HG03439 (cell line): ENCODE measurements around the gene PPP1R36.
A peak's percentile ranks its signal among the peaks of the same experiment; 100 is the strongest.
"Not testable (repeated sequence)": the region's sequence is repeated elsewhere in the genome, so short reads cannot be mapped to it uniquely, and the experiment has no call there.

ENCODE experiments used
- ATAC-seq: cut with Tn5 transposase; IDR thresholded peaks from one replicate; pipeline ENCODE4 v1.9.1; 2021; ENCODE audit warnings: mild to moderate bottlenecking, moderate library complexity; ENCODE audit not compliant: unreplicated experiment

Gene PPP1R36

DNA sequence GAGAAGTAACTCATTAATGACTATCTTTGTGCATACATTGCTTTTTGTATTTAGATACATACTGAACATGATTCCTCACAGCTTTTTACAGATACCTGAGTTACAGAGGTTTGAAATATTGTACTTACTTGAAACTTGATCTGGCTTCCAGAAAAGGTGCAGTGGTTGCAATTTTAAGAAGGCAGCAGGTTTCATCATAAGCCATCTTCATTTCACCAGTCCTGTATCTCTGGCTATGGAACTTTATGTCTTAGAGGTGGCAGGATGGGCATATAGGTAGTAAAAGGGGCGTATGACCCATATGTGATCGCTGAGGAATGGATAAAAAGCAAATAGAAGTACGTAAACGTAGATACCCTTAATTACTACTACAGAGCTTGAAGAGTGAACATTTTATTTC lies 31.5 kb upstream of the PPP1R36 start:
- ATAC-seq: no peak

DNA sequence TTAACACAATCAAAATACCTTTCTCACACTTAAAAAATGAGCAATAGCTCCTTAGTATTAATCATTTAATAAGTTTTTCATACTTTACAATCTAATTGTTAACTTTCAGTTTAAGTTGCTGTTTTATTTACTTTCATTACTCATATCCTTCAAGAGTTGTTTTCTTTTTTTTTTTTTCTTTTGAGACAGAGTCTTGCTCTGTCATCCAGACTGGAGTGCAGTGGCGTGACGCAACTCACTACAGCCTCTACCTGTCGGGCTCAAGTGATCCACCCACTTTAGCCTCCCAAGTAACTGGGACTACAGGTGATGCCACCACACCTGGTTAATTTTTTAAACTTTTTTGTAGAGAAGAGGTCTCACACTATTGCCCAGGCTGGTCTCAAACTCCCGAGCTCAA lies 29.1 kb upstream of the PPP1R36 start:
- ATAC-seq: no peak

DNA sequence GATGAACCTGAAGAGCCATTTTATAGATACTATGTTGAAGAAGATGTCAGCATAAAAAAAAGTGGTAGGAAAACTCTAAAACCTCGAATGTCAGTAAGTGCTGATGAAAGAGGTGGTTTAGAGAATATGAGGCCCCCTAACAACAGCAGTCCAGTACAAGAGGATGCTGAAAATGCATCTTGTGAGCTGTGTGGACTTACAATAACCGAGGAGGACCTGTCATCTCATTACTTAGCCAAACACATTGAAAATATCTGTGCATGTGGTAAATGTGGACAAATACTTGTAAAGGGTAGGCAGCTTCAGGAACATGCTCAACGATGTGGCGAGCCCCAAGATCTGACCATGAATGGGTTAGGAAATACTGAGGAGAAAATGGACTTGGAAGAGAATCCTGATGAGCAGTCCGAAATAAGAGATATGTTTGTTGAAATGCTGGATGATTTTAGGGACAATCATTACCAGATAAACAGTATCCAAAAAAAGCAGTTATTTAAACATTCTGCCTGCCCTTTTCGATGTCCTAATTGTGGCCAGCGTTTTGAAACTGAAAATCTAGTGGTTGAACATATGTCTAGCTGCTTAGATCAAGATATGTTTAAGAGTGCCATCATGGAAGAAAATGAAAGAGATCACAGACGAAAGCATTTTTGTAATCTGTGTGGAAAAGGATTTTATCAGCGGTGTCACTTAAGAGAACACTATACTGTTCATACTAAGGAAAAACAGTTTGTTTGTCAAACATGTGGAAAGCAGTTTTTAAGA lies 27.0 kb upstream of the PPP1R36 start:
- ATAC-seq: no peak

DNA sequence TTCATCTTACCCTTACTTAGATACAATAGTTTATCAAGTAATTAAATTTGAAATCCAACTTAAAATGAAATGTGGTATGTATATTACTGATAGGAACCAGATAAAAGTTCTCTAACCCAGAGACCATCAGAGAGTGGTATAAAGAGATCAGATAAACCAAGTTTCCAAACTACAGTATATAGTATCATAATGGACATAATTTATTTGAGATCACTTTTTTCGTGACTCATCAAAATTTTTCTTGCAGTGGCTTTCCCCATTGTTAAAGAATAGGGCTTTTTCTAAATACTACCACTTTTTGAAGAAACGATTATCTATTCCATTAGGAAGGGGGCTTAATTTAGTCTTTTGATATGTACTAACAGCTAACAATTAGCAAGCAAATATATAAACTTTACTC lies 24.4 kb upstream of the PPP1R36 start:
- ATAC-seq: no peak

DNA sequence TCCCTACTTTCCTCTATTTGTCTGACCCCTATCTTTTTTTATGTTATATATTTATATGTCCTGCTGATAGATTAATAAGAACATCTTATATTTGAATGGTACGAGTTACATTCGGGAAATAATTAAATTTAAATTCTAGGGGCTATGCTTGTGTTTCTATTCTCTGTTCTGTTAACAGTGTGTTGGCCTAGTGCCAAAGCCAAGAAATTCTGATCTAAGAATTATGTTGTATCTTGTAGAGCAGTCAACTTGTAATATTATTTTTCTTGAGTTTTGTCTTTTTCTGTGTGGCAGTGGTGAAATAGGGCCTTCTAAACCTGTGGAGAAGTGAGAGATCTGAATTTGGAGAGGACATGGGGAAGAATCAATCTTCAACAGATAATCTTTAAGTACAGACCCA lies 18.2 kb upstream of the PPP1R36 start:
- no peak for ATAC-seq

DNA sequence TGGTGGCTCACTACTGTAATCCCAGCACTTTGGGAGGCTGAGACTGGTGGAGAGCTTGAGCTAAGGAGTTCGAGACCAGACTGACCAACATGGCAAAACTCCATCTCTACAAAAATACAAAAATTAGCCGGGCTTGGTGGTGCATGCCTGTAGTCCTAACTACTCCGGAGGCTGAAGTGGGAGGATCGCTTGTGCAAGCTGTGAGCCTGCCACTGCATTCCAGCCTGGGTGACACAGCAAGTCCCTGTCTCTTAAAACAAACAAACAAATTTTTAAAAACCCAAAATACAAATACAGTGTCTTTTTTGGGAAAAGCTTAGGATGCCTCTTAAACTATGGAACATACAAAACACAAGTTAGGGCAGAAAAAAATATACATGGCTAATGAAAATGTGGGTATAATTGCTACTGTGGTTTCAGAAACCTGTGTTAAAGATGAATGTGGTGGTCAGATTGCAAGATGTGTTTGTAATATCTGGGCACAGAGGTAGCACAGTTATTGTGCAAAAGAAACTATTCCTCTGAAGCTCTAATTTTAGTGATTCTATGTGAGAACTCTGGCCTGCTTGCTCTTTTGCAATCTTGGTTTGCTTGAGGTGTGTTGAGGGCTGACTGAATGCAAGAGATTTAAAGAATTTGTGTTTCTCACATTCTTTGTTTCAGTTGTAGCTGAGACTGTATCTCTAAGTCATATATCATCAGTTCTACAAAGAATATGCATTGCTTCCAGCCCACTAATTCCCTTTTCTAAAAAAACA lies 13.1 kb upstream of the PPP1R36 start:
- ATAC-seq: no peak

DNA sequence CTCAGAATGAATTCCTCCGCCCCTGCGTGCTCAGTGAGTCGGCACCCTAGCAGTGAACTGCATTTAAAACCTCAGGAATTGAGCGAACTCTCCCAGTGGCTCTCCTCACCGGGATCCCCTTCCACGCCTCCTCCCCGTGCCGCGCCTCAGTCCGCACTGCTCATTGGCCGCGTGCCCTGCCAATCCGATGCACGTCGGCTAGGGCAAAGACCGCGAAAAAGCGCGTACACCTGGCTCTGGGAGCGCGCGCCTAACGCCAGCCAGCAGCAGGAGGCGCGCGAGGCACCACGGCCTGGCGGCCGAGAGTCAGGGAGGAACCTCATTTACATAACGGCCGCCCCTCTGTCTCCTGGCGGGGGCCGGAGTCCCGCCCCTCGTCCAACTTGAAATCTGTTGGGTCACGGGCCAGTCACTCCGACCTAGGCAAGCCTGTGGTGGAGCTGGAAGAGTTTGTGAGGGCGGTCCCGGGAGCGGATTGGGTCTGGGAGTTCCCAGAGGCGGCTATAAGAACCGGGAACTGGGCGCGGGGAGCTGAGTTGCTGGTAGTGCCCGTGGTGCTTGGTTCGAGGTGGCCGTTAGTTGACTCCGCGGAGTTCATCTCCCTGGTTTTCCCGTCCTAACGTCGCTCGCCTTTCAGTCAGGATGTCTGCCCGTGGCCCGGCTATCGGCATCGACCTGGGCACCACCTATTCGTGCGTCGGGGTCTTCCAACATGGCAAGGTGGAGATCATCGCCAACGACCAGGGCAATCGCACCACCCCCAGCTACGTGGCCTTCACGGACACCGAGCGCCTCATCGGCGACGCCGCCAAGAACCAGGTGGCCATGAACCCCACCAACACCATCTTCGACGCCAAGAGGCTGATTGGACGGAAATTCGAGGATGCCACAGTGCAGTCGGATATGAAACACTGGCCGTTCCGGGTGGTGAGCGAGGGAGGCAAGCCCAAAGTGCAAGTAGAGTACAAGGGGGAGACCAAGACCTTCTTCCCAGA lies 9.3 kb upstream of the PPP1R36 start, which contains the start of gene HSPA2:
TSS of gene HSPA2 (plus strand) at position 534 of the 995 bp plus-strand sequence. CDS start at position 643, 109 bp downstream.
- peak; percentile 96 for ATAC-seq

DNA sequence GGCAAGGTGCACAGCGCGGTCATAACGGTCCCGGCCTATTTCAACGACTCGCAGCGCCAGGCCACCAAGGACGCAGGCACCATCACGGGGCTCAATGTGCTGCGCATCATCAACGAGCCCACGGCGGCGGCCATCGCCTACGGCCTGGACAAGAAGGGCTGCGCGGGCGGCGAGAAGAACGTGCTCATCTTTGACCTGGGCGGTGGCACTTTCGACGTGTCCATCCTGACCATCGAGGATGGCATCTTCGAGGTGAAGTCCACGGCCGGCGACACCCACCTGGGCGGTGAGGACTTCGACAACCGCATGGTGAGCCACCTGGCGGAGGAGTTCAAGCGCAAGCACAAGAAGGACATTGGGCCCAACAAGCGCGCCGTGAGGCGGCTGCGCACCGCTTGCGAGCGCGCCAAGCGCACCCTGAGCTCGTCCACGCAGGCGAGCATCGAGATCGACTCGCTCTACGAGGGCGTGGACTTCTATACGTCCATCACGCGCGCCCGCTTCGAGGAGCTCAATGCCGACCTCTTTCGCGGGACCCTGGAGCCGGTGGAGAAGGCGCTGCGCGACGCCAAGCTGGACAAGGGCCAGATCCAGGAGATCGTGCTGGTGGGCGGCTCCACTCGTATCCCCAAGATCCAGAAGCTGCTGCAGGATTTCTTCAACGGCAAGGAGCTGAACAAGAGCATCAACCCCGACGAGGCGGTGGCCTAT lies 8.3 kb upstream of the PPP1R36 start:
- ATAC-seq: no peak

DNA sequence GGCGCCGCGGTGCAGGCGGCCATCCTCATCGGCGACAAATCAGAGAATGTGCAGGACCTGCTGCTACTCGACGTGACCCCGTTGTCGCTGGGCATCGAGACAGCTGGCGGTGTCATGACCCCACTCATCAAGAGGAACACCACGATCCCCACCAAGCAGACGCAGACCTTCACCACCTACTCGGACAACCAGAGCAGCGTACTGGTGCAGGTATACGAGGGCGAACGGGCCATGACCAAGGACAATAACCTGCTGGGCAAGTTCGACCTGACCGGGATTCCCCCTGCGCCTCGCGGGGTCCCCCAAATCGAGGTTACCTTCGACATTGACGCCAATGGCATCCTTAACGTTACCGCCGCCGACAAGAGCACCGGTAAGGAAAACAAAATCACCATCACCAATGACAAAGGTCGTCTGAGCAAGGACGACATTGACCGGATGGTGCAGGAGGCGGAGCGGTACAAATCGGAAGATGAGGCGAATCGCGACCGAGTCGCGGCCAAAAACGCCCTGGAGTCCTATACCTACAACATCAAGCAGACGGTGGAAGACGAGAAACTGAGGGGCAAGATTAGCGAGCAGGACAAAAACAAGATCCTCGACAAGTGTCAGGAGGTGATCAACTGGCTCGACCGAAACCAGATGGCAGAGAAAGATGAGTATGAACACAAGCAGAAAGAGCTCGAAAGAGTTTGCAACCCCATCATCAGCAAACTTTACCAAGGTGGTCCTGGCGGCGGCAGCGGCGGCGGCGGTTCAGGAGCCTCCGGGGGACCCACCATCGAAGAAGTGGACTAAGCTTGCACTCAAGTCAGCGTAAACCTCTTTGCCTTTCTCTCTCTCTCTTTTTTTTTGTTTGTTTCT lies 7.6 kb upstream of the PPP1R36 start:
- no peak for ATAC-seq

DNA sequence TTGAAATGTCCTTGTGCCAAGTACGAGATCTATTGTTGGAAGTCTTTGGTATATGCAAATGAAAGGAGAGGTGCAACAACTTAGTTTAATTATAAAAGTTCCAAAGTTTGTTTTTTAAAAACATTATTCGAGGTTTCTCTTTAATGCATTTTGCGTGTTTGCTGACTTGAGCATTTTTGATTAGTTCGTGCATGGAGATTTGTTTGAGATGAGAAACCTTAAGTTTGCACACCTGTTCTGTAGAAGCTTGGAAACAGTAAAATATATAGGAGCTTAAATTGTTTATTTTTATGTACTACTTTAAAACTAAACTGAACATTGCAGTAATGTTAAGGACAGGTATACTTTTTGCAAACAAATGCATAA lies 6.9 kb upstream of the PPP1R36 start:
- no peak for ATAC-seq

DNA sequence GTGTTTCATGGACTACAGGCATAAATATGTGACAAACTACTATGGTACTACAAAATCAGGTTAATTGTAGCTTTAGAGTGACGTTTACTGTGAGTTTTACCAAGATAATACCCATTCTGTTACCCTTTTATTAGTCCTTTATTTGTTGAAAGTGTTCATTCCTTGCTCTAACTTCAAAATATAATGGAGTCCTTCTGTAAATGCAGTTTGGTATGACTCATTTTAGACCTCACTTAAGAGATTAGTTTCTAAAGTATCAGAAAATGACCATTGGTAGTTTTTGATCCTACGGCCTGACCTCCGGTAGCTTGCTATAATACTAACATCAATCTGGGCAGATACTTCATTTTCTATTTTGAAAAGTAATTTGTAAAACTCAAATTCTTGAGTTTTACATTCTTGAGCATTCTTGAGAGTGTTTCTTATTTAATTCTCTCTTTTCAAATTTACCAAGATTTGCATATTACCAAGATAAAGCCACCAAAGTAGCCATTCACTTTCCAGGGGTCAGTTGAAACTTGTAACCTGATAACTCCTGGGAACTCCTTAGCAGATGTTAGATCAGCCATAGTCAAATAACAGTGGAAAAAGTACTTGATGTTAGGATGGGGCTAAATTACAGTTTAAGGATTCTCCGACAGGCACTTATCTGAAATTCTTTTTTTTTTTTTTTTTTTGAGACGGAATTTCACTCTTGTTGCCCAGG lies 5.0 kb upstream of the PPP1R36 start:
- ATAC-seq: no peak

DNA sequence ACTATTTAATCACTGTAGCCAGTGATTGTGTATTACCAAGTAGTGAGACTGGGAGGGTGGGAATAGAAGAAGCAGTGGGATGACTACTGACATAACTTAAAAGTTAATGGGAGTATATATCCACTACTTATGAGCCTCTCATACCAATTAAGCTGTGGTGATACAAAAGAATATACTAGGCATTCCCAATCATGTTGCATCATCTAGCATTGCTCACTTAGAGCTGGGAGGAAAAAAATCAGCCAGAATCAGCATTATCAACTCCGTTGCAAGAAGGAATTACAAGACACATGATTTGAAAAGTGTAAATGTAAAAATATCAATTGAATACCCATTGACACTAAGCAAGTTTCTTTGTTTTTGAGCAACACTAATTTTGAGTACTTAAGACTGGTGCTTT lies 745 bp upstream of the PPP1R36 start:
- ATAC-seq: no peak

DNA sequence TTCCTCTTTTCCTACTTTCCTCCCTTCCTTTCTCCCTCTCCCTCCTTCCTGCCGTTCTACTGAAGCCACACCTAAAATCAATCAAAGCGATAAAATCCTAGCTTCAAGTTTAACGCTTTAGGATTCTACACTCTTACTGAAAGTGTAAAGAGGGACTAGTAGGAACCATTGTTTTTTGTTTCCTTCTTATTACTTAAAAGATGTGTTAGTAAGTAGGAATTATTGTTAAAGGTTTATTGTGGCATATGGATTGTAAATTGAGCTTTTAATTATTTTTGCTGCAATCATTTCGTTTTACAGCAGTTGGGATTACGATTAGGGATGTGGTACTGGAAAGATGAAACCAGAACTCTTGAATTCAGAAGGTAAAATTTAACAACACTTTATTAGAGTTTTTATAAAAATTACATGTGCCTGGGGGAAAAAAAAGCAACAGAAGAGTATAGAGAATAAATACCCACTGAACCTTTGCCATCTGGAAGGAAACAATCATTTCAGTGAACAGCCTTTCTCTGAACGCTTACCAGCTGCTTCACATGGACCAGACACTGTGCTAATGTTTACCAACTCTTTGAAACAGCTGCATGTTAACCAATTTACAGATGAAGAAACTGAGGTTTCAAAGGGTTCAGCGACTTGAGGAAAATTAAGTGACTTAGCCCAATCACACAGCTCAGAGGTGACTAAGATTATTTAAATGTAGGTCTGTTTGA lies 1.0 kb downstream of the PPP1R36 start:
- no peak for ATAC-seq

DNA sequence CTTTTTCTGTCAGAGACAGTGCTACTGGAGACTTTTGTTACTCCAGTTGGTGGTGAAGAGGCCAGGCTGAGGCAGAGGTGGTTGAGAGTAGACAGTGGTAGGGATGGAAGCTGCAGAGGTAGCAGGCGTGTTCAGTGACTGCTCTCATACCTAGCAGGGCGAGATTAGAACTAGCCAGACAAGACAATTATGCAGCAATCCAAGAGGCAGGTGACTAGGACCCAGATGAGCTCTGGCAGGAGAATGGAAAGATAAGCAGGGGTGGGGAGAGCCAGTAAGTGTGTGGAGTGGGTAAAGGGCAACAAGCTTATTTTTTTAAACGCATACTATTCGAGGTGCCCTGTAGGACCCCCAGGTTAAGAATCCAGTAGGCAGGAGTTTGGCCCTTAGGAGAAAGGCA lies 4.8 kb downstream of the PPP1R36 start:
- ATAC-seq: no peak

DNA sequence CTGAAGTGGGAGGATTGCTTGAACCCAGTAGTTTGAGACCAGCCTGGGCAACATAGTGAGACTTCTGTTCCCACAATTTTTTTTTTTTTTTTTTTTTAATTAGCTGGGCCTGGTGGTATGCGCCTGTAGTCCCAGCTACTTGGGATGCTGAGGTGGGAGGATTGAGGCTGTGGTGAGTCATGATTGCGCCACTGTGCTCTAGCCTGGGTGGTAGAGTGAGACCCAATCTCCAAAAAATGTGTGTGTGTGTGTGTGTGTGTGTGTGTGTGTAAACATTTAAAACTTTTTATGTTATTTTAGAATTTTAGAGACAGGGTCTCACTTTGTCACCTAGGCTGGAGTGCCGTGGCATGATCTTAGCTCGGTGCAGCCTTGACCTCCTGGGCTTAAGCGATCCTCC lies 6.8 kb downstream of the PPP1R36 start:
- no peak for ATAC-seq

DNA sequence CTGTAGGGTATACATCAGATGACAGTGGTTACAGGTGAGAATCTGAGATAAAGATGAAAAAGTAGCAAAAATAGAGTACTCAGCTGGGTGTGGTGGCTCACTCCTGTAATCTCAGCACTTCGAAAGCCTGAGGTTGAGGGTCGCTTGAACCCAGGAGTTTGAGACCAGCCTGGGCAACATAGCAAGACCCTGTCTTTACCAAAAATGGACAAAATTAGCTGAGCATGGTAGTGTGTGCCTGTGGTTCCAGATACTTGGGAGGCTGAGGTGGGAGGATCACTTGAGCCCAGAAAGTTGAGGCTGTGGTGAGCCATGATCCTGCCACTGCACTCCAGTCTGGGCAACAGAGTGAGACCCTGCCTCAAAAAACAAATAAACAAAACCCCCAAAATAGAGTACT lies 8.5 kb downstream of the PPP1R36 start:
- not testable (repeated sequence) for ATAC-seq

DNA sequence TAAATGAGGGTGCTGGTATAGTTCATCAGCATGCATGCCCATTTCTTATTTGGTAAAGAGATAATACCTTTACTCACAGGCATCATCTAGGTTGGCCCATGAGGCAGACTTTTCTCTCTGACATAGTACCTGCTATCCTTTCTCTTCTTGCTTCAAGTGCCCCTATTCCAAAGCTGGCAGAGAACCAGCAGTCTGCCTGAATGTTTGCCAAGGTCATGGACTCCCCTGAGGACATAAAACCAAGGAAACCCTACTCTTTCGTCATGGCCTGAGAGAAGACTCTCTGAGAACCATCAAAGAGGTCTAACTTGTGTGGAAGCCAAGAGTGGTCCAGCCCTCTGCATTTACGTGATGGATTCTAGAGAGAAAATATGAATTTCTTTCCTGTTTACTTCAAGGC lies 11.9 kb downstream of the PPP1R36 start:
- ATAC-seq: no peak

DNA sequence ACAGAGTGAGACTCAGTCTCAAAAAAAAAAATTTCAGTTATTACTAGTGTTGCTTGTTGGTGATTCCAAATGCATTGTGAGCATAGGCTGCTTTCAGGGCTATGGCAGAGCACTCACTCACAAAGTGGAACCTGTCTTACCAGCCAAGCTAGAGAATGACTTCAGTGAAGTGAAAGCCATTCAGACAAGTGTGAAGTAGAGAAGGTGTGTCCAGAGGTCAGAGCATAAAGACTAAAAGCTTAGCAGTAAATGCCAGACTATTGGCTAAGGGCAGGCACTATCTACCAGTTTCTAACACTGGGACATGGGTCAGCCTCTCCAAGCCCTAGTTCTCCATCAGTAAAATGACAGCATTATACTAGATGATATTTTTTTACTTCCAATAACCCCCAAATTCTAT lies 12.7 kb downstream of the PPP1R36 start:
- no peak for ATAC-seq
